Measurements from ENCODE around the gene POLR1F.

DNA sequence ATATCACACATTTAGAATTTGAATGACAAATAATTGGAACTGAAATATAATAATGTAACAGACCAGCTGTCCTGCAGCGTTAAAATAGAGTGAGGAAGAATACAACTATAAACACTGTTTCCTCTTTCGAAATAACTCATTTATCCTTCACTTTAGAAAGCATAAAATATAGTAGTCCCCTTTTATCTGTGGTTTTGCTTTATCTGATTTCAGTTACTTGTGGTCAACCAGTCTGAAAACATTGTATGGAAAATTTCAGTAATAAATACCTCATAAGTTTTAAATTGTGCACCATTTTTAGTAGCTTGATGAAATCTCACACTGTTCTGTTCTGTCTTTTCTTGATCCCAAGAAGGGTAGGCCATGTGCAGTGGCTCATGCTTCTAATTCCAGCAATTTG is 31.7 kb downstream of the POLR1F start:
- TF ChIP-seq, protein P1, sequence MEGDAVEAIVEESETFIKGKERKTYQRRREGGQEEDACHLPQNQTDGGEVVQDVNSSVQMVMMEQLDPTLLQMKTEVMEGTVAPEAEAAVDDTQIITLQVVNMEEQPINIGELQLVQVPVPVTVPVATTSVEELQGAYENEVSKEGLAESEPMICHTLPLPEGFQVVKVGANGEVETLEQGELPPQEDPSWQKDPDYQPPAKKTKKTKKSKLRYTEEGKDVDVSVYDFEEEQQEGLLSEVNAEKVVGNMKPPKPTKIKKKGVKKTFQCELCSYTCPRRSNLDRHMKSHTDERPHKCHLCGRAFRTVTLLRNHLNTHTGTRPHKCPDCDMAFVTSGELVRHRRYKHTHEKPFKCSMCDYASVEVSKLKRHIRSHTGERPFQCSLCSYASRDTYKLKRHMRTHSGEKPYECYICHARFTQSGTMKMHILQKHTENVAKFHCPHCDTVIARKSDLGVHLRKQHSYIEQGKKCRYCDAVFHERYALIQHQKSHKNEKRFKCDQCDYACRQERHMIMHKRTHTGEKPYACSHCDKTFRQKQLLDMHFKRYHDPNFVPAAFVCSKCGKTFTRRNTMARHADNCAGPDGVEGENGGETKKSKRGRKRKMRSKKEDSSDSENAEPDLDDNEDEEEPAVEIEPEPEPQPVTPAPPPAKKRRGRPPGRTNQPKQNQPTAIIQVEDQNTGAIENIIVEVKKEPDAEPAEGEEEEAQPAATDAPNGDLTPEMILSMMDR (IDR thresholded peaks at IDR 0.05), result no peak
- no peak for TF ChIP-seq POLR2A (IDR thresholded peaks at IDR 0.05)

All from esophagus squamous epithelium (tissue), 4 donors.